HepG2 (cell line): ENCODE results near the gene ACADS. TPM values are rescaled to one million over a fixed set of nuclear protein-coding genes. Genes with fewer than 3 reads are reported as not detected.

Source experiments
- AFF4 ChIP-seq: sonication (generic); formaldehyde crosslinking; IDR thresholded peaks from 2 replicates; pipeline ENCODE4 v1.4.0; 2020; ENCODE audit warnings: missing genetic modification reagents
- CSRNP2 ChIP-seq: sonication (generic); formaldehyde crosslinking; conservative IDR thresholded peaks from 2 replicates; pipeline ENCODE4 v1.8.0; 2022; ENCODE audit warnings: low read depth, missing genetic modification reagents
- GABPA ChIP-seq, 2 experiments: IDR thresholded peaks; 2 replicates each; pipeline ENCODE4 v1.6.1; 2011 to 2016; ENCODE audit warnings: low read depth in 2 of 2, low read length in 1 of 2, missing biosample characterization in 1 of 2, missing genetic modification characterization in 1 of 2
- HDAC1 ChIP-seq: sonication (generic); formaldehyde crosslinking; IDR thresholded peaks from 2 replicates; pipeline ENCODE4 v1.5.1; 2020; ENCODE audit warnings: mild to moderate bottlenecking, missing genetic modification reagents
- HNRNPL ChIP-seq: fragments of 200-400 bp; formaldehyde crosslinking; IDR thresholded peaks from 2 replicates; pipeline ENCODE4 v1.6.1; 2017; ENCODE audit warnings: mild to moderate bottlenecking, low read depth, low read length
- KAT8 ChIP-seq: IDR thresholded peaks from 2 replicates; pipeline ENCODE4 v1.6.1; 2016; ENCODE audit warnings: missing genetic modification reagents, missing compliant biosample characterization
- KLF9 ChIP-seq: IDR thresholded peaks from 2 replicates; pipeline ENCODE4 v1.6.1; 2016; ENCODE audit warnings: low read depth
- MED1 ChIP-seq: sonication (generic); formaldehyde crosslinking; IDR thresholded peaks from 2 replicates; pipeline ENCODE4 v1.4.0; 2020; ENCODE audit warnings: missing genetic modification reagents
- MEF2D ChIP-seq: sonication (generic); formaldehyde crosslinking; IDR thresholded peaks from 2 replicates; pipeline ENCODE4 v1.5.1; 2020; ENCODE audit warnings: mild to moderate bottlenecking, missing genetic modification reagents
- POGZ ChIP-seq: sonication (generic); formaldehyde crosslinking; IDR thresholded peaks from 2 replicates; pipeline ENCODE4 v1.4.0; 2020; ENCODE audit warnings: mild to moderate bottlenecking, missing genetic modification reagents
- RARG ChIP-seq: sonication (generic); formaldehyde crosslinking; IDR thresholded peaks from 2 replicates; pipeline ENCODE4 v1.4.0; 2020; ENCODE audit warnings: low read depth, mild to moderate bottlenecking, missing genetic modification reagents
- RFX1 ChIP-seq: fragments of 450-650 bp; IDR thresholded peaks from 2 replicates; pipeline ENCODE4 v1.6.1; 2017
- SKI ChIP-seq: fragments of 450-650 bp; IDR thresholded peaks from one replicate; pipeline ENCODE4 v1.6.1; 2018; ENCODE audit warnings: mild to moderate bottlenecking; ENCODE audit not compliant: partially characterized antibody
- SP4 ChIP-seq: sonication (generic); formaldehyde crosslinking; IDR thresholded peaks from 2 replicates; pipeline ENCODE4 v1.8.1; 2023; ENCODE audit warnings: mild to moderate bottlenecking, missing genetic modification reagents
- ZBTB39 ChIP-seq: sonication (generic); formaldehyde crosslinking; IDR thresholded peaks from 2 replicates; pipeline ENCODE4 v1.5.0; 2020; ENCODE audit warnings: missing genetic modification reagents
- ZFP91 ChIP-seq: sonication (generic); formaldehyde crosslinking; IDR thresholded peaks from 2 replicates; pipeline ENCODE4 v1.9.0; 2022; ENCODE audit warnings: missing genetic modification reagents, mild to moderate bottlenecking, borderline replicate concordance
- ZNF10 ChIP-seq: sonication (generic); formaldehyde crosslinking; IDR thresholded peaks from 2 replicates; pipeline ENCODE4 v1.4.0; 2020; ENCODE audit warnings: mild to moderate bottlenecking, low read depth, missing genetic modification reagents, borderline replicate concordance
- ZNF136 ChIP-seq: sonication (generic); formaldehyde crosslinking; IDR thresholded peaks from 2 replicates; pipeline ENCODE4 v1.8.1; 2022; ENCODE audit warnings: low read depth, mild to moderate bottlenecking, moderate library complexity, missing genetic modification reagents
- ZNF235 ChIP-seq: sonication (generic); formaldehyde crosslinking; IDR thresholded peaks from 2 replicates; pipeline ENCODE4 v1.8.1; 2023; ENCODE audit warnings: mild to moderate bottlenecking, missing genetic modification reagents, borderline replicate concordance
- ZNF274 ChIP-seq: sonication (generic); formaldehyde crosslinking; IDR thresholded peaks from 2 replicates; pipeline ENCODE4 v1.5.1; 2020; ENCODE audit warnings: mild to moderate bottlenecking, missing genetic modification reagents
- ZNF33B ChIP-seq: sonication (generic); formaldehyde crosslinking; IDR thresholded peaks from 2 replicates; pipeline ENCODE4 v1.5.1; 2020; ENCODE audit warnings: mild to moderate bottlenecking, missing genetic modification reagents
- ZNF460 ChIP-seq: sonication (generic); formaldehyde crosslinking; IDR thresholded peaks from 2 replicates; pipeline ENCODE4 v1.5.1; 2020; ENCODE audit warnings: missing genetic modification reagents, mild to moderate bottlenecking, borderline replicate concordance
- polyA plus RNA-seq, 8 experiments: library from polyadenylated mRNA; depleted of rRNA in 3 of 8; stranded (reverse) in 7 of 8; unstranded in 1 of 8; fragments of >200 nt; fragmentation: Illumina TruSeq in 4 of 8; extraction: Trizol in 4 of 8; gene quantifications; 2 replicates each; pipeline versions ENCODE4 v1.2.1 to v1.2.3, GENCODE V29; 2011 to 2016; ENCODE audit warnings: low read depth in 4 of 8, missing spikeins in 1 of 8, mixed read lengths in 1 of 8; ENCODE audit not compliant: insufficient read depth in 1 of 8
- total RNA-seq, 5 experiments: library from RNA; depleted of rRNA; stranded (reverse); fragments of >200 nt; fragmentation: Illumina TruSeq; extraction: Trizol; gene quantifications; 2 replicates each; pipeline ENCODE4 v1.2.3, GENCODE V29; 2016; ENCODE audit warnings: low read depth in 1 of 5

Gene ACADS
- total and polyA plus RNA-seq, 2 of the 13 experiments (the other 11 are each of a cell fraction or from before 2014, with no cell fraction given), result 17.4 to 27.7 TPM

GRCh38 chr12:120686151-120686689 is 39.4 kb upstream of the ACADS start (continued):
- no peak for TF ChIP-seq AFF4 (CRISPR knock-in tag)
- no peak for TF ChIP-seq MEF2D (CRISPR knock-in tag)
- TF ChIP-seq ZNF33B, result no peak
- TF ChIP-seq RFX1, result peak; percentile 91
- no peak for TF ChIP-seq SKI
- TF ChIP-seq MED1 (CRISPR knock-in tag), result peak; percentile 9; the same call in 1 of the 2 replicates
- no peak for TF ChIP-seq RARG (CRISPR knock-in tag)
- TF ChIP-seq ZBTB39 (CRISPR knock-in tag), result no peak
- no peak; the same call in 1 of the 2 replicates for TF ChIP-seq SP4 (CRISPR knock-in tag)
- TF ChIP-seq ZNF274 (CRISPR knock-in tag), result peak; percentile 4
- peak; percentile 89; the same call in 1 of the 2 replicates for TF ChIP-seq KLF9 (CRISPR knock-in tag)
- no peak for TF ChIP-seq CSRNP2 (CRISPR knock-in tag)
- TF ChIP-seq ZNF136 (CRISPR knock-in tag), result no peak
- TF ChIP-seq HDAC1 (CRISPR knock-in tag), result peak; percentile 30
- TF ChIP-seq ZFP91 (CRISPR knock-in tag), result no peak
- 0 out of 2 replicates have a peak, but pooled peaks have one; percentile 39 for TF ChIP-seq GABPA (IDR thresholded peaks at IDR 0.05; ENCODE audit: low read depth, low read length)
- TF ChIP-seq GABPA (CRISPR knock-in tag; IDR thresholded peaks at IDR 0.05; ENCODE audit: low read depth), result no peak
- TF ChIP-seq POGZ (CRISPR knock-in tag), result no peak
- no peak for TF ChIP-seq HNRNPL
- TF ChIP-seq KAT8 (CRISPR knock-in tag), result no peak
- TF ChIP-seq ZNF10 (CRISPR knock-in tag), result no peak
- no peak for TF ChIP-seq ZNF235 (CRISPR knock-in tag)
- no peak for TF ChIP-seq ZNF460
